C1 segment of cervical spinal cord (tissue), 14 donors: ENCODE results near the gene GIPC3.
A peak's percentile ranks its signal among the peaks of the same experiment; 100 is the strongest.

Experiments
- DNase-seq, 14 donors: peaks; one replicate each; lab custom pipeline; 2025; lab: John Stamatoyannopoulos, UW

Gene GIPC3

GRCh38 chr19:3585301-3586126, at the start of gene GIPC3:
Gene GIPC3 (plus strand): TSS chr19:3585478. CDS start chr19:3585598, 120 bp downstream.
- no peak for DNase-seq

GRCh38 chr19:3535563-3535965, 49.7 kb upstream of the GIPC3 start:
- no peak for DNase-seq

- DNase-seq, result no peak
These were observed 49.3 kb upstream of the GIPC3 start for GRCh38 chr19:3535981-3536380.

- peak in 10 of 14 donors; percentile 18 to 83 (median 48) for DNase-seq
These were observed 48.7 kb upstream of the GIPC3 start for GRCh38 chr19:3536429-3537100.

GRCh38 chr19:3537101-3537437, 48.2 kb upstream of the GIPC3 start:
- no peak for DNase-seq

- peak in 3 of 14 donors; percentile 16 to 34 (median 17) for DNase-seq
These were observed 47.6 kb upstream of the GIPC3 start for GRCh38 chr19:3537438-3538240.

- no peak for DNase-seq
These were observed 46.9 kb upstream of the GIPC3 start for GRCh38 chr19:3538258-3538929.

GRCh38 chr19:3538965-3539755, 46.1 kb upstream of the GIPC3 start, which contains the start of gene TEKTIP1:
Gene TEKTIP1 (plus strand): TSS chr19:3539174. CDS start chr19:3539178, 4 bp downstream.
- peak in 3 of 14 donors; percentile 4 to 50 (median 21) for DNase-seq

GRCh38 chr19:3539756-3540118, 45.5 kb upstream of the GIPC3 start:
- DNase-seq, result no peak

- peak in 10 of 14 donors; percentile 21 to 73 (median 44) for DNase-seq
These were observed 41.9 kb upstream of the GIPC3 start for GRCh38 chr19:3543150-3544057.

GRCh38 chr19:3544058-3544376, 41.3 kb upstream of the GIPC3 start:
- DNase-seq, result peak in 2 of 14 donors; percentile 7 to 35

- peak in 13 of 14 donors; percentile 20 to 90 (median 67) for DNase-seq
These were observed 40.3 kb upstream of the GIPC3 start for GRCh38 chr19:3544742-3545668.

- DNase-seq, result no peak
These were observed 39.6 kb upstream of the GIPC3 start for GRCh38 chr19:3545669-3546034.

- DNase-seq, result no peak
These were observed 39.2 kb upstream of the GIPC3 start for GRCh38 chr19:3546119-3546518.

- no peak for DNase-seq
These were observed 38.0 kb upstream of the GIPC3 start for GRCh38 chr19:3547301-3547731.

- DNase-seq, result no peak
These were observed 37.5 kb upstream of the GIPC3 start for GRCh38 chr19:3547767-3548282.

GRCh38 chr19:3548606-3549005, 36.7 kb upstream of the GIPC3 start:
- peak in 10 of 14 donors; percentile 11 to 67 (median 32) for DNase-seq

GRCh38 chr19:3549816-3550215, 35.5 kb upstream of the GIPC3 start:
- DNase-seq, result no peak
